GM13977 (cell line): Measurements from ENCODE around the gene JCAD.

ENCODE experiments used
- DNase-seq: peaks from one replicate; pipeline ENCODE4 v3.0.0; 2012; ENCODE audit warnings: low spot score
- in situ Hi-C: fragments of 300-500 bp; cut with MboI; formaldehyde crosslinking; loops from one replicate; pipeline ENCODE4 v1.12.0; 2022; ENCODE audit warnings: low sequenced_read_pairs, low pct_unique_long_range_greater_than_20kb, mixed read lengths, inconsistent platforms; ENCODE audit not compliant: unreplicated experiment
- TF ChIP-seq, protein P1 (sequence below): IDR thresholded peaks from 2 replicates; pipeline ENCODE4 v1.5.1; 2012; ENCODE audit warnings: mild to moderate bottlenecking, control low read depth; ENCODE audit not compliant: insufficient read depth; ENCODE audit errors: extremely low read depth, missing control alignments

Gene JCAD

GRCh38 chr10:30056281-30056680, 3.1 kb downstream of the JCAD start:
- in situ Hi-C loops: no loop called here
- TF ChIP-seq, protein P1, sequence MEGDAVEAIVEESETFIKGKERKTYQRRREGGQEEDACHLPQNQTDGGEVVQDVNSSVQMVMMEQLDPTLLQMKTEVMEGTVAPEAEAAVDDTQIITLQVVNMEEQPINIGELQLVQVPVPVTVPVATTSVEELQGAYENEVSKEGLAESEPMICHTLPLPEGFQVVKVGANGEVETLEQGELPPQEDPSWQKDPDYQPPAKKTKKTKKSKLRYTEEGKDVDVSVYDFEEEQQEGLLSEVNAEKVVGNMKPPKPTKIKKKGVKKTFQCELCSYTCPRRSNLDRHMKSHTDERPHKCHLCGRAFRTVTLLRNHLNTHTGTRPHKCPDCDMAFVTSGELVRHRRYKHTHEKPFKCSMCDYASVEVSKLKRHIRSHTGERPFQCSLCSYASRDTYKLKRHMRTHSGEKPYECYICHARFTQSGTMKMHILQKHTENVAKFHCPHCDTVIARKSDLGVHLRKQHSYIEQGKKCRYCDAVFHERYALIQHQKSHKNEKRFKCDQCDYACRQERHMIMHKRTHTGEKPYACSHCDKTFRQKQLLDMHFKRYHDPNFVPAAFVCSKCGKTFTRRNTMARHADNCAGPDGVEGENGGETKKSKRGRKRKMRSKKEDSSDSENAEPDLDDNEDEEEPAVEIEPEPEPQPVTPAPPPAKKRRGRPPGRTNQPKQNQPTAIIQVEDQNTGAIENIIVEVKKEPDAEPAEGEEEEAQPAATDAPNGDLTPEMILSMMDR: no peak
- DNase-seq: no peak

DNA sequence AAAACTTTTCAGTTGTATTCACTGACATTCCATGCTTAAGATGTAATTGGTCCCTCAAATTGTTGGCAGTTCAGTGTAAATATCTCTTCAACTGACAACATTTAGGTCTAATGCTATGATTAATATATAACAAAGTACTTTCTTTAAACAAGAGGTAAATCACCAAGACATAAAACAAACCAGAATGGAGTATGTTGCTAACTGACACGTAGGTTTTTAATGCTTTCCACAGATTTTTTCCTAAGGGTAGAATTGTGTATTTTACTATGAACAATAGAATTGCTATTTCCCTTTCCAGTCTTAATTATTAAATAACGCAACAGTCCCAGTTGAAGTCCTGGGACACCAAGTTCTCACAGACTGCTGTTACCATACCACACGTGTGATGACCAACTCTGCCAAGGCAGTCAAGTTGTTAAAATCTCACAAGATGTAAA, 4.1 kb downstream of the JCAD start:
- TF ChIP-seq, protein P1: no peak

DNA sequence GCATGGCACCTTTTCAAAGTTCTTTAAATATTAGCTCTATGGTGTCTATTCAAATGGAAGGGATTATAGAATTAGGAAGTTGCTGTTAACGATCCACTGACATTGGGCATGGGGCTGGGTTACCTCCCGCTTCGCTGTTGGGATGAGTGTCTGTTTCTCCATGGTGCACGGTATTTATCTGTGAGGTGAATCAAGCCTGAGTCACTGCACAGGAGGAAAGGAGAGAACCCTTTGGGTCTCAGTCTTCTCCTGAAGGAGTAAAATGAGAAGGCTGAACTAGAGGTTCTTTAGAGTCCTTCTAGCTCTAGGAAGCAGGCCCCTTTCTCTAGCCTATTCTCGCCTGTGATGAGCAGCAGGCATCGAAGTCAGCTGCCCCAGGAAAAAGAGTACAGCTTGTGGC, 7.3 kb downstream of the JCAD start:
- DNase-seq: no peak
- TF ChIP-seq, protein P1: no peak
- in situ Hi-C loops: no loop called here

More for the DNA sequence above, 4.1 kb downstream of the JCAD start:
- no peak for DNase-seq
- in situ Hi-C loops: no loop called here

DNA sequence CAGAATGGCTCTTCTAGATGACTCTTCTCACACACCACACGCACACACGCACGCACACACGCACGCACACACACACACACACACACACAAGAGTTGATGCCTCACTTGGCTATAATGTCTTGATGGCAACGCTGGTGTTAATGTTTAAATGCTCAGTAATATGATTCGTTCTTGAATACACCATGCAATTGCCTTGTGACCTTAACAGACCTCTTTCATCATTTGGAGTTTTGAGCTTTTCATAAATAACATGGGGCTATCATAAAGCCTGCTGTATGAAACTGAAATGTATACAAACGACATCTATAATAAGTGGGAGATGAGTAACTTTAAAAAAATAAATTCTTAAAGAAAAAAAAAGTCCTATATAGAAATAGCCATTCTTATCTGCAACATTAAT, 8.2 kb downstream of the JCAD start:
- no peak for DNase-seq
- TF ChIP-seq, protein P1: no peak
- in situ Hi-C loops: no loop called here

DNA sequence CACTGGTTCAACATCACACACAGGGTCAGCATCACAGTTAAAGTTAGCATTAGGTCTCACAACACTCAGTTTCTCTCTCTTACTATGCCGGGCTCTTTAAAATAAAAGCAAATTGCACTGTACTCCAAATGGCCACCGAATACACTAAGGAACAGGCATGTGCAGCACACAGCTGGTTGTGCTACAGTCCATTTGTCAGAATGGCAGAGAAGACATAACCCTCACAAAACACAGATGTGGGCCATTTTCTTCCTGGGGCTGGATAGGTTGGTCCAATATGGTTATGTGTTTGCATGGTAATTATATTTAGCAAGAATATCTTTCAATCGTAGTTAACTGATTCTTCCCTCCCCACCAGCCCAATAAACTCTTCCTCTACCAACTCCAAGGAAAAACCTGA, 9.0 kb downstream of the JCAD start:
- TF ChIP-seq, protein P1: no peak
- DNase-seq: no peak

DNA sequence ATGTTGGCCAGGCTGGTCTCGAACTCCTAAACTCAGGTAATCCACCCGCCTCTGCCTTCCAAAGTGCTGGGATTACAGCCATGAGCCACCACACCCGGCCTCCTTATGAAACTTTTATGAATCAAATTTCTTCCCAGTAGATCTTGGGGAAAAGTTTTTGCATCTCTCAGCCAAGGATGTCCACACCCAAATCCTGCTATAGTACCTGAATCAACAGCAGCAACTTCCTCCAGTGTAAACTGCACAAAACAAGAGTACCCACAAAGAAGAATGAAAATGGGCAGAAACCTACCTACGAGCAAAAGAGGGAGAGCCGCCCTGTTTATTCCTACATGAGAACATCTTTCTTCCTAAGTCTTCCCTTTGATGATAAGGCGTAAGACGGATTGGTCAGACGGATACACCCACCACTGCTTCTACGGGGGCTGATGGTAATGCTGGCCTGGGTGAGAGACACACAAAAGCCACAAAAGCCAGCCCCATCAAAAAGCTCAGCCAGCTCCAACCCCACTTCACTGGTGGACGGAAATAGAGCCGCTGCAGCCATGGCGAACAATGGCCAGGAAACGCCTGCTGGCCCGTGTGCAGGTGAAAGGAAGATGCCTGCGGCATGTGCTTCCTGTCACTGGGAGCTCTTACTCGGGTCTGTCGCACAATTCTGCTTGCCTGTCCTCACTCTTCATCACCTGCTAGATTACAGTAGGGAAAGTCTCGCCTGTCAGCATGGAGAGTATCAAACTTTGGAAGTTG, 10.4 kb downstream of the JCAD start:
- TF ChIP-seq, protein P1: no peak
- DNase-seq: no peak
- in situ Hi-C loops: no loop called here

More for the DNA sequence above, 9.0 kb downstream of the JCAD start:
- in situ Hi-C loops: no loop called here
